GM21737 (cell line): ENCODE data around the gene KLHL12.
A peak's percentile ranks its signal among the peaks of the same experiment; 100 is the strongest.

Source experiments
- ATAC-seq: cut with Tn5 transposase; IDR thresholded peaks from one replicate; pipeline ENCODE4 v1.9.1; 2021; ENCODE audit warnings: mild to moderate bottlenecking, moderate library complexity; ENCODE audit not compliant: unreplicated experiment

The KLHL12 gene

DNA sequence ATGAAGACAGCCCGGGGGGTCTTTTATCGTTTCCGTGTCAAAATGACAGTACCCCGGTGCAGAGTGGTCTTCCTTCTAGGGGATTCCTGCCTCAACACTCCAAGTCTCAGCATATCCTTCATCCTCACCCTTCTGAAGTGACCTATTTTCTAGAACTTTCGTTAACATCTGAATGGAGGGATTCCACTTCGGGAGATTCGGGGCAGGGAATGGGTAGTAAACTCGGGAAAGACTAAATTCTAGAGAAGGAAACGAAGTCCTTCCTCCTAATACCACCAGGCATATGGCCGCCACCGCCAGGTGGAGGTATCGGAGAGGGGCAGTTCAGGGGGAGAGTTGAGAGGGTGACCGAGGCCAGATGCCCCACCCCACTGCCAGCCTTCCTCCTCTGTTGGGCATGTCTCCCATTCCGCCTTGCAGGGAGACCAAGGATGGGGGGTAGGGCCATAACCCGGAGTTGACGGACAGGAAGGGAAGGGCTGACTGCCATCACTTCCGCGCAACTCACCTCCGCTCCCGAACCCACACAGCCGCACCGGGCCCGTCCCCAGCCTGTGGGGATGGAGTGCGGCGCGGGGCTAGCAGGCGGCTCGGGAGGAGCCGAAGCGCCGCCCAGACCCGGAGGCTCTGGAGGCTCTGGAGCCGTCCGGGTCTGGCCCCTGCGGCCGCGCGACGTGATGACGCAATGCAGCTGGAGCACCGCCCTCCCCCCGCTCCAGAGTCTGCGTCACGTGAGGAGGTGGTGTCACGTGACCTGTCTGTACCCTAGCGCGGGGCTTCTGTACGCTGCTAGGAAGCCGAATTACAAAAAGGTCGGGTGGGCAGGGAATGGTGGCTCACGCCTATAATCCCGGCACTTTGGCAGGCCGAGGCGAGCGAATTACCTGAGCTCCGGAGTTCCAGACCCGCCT is at the start of gene KLHL12:
TSS of gene KLHL12 (minus strand) at position 654 of the 911 bp plus-strand sequence. CDS start 2,072 bp downstream, outside the sequence.
- peak; percentile 92 for ATAC-seq

DNA sequence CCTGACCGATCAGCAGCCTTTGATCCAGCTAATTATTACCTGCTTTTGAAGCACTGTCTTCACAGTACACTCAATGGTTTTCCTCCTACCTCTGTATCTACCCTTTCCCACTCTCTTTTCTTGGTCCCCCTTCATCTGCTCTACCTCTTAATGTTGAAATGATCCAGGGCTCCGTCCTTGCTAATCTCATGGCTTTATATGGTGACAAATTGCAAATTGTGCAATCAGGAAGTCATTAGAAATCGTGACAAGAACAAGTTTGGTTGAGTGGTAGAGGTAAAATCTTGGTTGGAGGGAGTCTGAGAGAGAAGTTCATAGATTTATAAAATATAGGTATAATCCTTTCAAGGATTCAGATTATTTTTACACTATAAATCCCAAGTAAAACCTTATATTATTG is 49.6 kb upstream of the KLHL12 start:
- no peak for ATAC-seq

DNA sequence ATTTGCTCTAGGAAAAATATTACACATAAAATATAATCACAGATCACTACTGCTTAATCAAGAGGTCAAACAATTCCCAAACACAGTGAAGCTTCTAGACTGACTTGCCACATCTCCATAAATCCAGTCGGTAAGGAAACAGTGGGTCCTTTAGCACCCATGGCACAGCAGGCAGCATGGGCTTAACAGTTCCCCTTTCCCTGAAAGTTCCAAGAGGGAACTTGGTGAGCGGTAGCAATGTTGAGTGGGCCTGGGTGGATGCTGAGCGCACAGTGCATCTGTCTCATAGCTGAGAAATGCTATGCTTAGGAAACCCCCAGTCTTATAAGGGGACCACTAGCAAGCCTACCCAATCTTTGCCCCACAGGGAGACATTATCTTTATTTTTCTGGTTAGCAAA is 47.8 kb upstream of the KLHL12 start:
- ATAC-seq: no peak

DNA sequence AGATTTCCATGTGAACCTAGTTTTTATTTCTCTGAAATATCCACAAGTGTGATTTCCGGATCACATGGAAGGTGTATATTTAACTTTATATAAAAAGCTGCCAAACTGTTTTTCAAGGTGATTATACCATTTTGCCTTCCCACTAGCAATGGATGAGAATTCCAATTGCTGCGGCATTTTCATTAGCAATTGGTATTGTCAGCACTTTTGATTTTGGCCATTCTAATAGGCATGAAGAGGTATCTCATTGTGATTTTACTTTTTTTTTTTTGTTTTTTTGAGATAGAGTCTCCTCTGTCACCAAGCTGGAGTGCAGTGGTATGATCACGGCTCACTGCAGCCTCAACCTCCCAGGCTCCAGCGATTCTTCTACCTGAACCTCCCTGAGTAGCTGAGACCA is 45.0 kb upstream of the KLHL12 start:
- no peak for ATAC-seq

DNA sequence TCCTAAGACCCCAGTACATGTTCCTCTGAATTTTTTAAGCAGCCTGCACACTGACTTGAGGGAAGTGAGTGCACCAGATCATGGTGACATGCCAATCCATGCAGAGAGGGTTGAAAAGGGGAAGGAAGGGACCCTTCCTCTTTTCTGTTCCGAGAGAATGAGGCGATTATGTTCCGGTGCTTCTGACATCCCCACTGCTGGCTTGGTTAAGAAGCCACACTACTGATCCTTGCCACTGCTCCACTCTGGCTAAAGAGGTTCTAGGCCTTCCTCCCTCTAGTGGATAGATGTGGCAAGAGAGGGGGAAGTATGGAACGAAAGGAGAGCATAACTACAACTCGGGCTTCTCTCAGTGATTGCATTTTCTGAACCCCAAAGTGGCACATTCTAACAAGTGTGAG is 41.9 kb upstream of the KLHL12 start:
- ATAC-seq: peak; percentile 45

DNA sequence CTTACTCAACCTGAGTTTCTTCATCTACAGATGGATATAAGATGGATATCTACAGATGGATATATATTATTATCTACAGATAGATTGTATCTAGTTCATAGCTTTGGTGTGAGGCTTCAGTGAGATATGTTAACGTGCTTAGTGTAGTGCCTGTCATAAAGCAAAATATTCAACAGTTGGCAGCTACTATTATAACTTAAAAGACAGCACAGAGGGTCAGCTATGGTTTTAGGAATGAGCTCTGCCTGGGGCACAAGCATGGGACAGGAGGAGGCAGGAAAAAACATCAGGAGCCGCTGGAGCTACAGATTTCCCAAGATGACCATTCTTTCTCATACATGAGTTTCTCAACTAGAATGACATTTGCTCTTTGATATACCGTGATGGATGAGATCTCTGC is 41.3 kb upstream of the KLHL12 start:
- no peak for ATAC-seq

DNA sequence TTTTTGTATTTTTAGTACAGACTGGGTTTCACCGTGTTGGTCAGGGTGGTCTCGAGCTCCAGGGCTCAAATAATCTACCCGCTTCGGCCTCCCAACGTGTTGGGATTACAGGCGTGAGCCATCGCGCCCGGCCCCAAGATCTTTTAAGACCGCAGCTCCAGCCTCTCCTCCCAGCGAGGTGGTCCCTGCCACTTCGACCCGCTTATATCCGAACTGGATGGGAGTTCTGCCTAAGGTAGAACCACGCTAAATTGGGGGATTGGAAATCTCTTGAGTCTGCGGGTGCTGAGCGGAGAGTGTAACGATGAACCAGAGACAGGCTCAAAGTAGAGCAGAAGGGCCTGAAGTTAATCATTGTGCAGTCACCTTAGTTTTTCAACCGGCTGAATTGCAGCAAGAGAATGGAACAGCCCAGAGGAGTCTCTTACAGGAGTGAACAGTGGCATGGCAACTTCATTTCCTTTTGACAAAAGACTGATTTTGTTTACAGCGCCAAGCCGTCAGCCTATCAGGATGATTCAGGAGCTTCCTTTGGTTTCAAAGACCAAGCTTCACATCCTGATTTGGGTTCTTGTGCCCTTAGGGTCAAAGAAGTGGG is 40.7 kb upstream of the KLHL12 start:
- ATAC-seq: peak; percentile 16

DNA sequence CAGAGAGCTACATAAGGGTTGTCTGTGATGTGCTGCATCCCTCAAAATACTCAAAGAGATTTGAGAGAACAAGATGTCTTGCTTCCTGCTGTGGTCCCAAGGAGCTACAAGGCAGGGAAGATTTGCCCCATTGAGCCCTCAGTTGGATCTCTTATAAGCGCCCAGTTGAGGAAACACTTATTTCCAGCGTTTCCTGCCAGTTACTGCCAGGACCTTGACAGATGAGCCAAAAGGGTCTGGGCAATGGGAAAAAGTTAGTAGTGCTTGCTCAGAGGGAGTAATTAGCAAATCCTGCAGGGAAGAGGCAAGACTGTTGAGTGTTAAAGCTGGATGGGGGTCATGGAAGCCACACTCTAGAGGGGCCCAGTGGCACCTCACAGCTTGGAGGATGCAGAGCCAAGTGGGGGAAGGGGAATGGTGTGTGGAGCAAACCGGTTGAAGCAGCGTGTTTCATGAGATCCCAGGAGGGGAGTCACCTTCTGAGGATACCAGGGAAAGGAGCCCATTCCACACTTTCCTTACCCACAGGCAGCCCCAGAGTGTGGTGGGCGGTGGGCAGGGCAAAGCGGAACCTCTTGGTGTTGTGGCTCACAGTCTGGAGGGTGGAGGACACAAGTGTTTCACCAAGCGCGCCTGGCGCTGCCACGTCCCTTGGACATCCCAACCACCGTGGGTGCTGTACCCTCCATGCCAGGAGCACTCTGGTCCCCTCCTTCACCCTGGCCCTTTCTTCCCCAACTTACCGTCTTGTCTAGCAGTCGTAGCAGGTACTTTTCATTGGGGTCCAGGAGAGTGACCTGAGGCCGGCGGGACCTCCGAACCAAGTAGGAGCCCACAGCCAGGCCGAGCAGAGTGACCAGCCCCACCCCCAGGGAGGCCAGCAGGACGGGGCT is 39.2 kb upstream of the KLHL12 start:
- ATAC-seq: no peak

DNA sequence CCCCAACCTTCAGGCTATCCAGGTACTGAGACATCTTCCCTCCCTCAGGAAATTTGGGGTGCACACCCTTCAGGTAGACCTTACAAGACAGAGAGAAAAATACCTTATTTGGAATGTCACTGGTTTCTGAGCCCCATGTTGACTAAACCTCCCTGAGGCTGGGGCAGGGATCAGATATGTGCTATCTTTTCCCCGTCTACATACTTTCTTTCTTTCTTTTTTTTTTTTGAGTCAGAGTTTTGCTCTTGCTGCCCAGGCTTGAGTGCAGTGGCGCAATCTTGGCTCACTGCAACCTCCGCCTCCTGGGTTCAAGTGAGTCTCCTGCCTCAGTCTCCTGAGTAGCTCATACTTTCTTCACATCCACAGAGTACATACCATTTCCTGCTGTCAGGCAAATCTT is 38.4 kb upstream of the KLHL12 start:
- no peak for ATAC-seq

DNA sequence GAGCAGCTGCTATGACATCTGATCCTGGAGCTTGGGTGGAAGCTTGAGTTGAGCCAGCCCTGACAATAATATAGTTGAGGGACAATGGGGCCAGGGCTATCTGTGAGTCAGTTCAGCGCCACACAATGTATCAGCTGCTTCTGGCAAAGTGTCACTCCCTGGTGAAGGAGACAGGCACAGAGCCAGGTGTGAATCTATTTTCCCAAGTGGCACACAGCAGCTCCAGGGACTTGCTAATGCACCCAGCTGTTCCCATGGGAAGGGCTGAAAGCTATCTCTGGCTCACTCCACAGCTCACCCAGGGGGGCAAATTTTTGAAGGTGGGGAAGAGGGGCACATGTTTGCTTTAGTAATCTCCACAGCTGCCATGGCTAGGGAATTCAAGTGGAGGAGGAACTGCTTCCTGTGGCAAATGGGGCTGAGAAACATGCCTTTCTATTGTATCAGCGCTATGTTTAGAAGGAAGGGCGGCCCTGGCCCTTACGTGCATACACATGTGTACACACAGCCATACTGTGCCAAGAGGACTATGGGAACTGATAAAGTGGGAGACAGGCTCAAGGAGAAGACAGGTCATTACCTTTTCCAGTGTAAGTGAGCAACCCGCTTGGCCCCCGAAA is 37.9 kb upstream of the KLHL12 start:
- no peak for ATAC-seq

DNA sequence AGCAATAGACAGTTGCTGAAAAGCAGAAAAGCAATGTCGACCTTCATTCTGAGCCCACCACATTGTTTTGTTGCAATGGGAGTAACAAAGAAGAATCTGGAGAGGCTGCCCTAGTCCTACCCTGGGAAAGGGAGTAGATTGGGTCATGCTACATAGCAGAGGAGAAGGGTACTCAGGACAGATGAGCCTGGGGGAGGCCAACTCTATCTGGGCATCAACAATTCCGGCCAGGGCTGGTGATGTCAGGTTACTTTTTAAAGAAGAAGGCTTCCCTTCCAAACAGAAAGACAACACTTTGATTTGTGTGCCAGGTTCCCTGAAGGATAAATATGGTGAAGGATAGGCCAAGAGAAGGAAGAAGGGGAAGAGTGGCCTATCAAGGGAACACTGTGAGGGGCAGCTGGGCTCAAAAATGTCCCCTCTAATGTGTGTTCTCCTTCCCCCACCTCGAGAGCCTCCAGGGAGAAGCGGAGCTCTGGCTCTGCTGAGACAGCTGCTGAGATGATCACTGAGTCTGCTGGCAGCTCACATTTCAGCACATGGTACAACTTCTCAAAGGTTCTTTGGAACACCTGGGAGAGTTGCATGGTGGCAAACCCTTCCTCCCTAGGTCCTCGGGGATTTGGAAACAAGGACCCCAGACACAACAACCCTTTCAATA is 34.3 kb upstream of the KLHL12 start:
- ATAC-seq: no peak

DNA sequence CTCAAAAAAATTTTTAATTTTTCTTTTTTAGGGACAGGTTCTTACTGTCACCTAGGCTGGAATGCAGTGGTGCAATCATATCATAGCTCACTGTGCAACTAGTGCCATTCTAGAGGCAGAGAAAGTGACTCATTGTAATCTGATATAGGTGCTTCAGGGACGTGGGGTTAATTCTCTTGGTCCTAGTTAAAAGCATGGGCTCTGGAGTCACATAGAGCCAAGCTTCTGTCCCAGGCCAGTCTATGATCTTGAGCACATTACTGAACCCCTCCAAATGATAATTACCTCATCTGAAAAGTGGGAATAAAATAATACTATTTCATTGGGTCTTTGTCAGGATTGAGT is 32.2 kb upstream of the KLHL12 start:
- ATAC-seq: no peak

DNA sequence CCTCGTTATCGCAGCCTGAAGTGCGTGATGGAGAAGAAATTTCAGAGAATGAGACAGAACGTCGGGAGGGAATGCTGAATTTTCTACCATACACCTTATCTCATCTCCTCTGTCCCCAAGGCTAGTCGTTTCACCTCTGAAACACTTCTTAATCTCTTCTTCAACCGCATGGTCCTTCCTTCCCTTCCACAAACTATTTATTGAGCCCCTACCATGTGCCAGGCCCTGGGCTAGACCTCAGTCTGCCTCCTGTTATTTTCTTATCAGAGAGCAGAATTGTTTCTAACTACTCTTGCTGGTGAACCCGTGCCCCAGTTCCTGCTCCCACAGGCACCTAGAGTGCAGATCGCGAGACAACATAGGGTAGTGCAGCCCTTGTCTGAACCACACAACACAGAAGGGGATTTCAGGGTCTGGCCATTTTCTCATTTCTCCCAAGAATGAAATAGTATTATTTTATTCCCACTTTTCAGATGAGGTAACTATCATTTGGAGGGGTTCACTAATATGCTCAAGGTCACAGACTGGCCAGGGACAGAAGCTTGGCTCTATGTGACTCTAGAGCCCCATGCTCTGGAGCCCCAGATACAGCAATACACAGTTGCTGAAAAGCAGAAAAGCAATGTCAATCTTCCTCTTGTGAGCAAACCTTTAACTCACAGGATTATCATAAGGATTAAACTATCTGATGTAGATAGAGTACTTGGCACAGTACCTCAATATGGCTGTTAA is 31.7 kb upstream of the KLHL12 start:
- ATAC-seq: no peak

DNA sequence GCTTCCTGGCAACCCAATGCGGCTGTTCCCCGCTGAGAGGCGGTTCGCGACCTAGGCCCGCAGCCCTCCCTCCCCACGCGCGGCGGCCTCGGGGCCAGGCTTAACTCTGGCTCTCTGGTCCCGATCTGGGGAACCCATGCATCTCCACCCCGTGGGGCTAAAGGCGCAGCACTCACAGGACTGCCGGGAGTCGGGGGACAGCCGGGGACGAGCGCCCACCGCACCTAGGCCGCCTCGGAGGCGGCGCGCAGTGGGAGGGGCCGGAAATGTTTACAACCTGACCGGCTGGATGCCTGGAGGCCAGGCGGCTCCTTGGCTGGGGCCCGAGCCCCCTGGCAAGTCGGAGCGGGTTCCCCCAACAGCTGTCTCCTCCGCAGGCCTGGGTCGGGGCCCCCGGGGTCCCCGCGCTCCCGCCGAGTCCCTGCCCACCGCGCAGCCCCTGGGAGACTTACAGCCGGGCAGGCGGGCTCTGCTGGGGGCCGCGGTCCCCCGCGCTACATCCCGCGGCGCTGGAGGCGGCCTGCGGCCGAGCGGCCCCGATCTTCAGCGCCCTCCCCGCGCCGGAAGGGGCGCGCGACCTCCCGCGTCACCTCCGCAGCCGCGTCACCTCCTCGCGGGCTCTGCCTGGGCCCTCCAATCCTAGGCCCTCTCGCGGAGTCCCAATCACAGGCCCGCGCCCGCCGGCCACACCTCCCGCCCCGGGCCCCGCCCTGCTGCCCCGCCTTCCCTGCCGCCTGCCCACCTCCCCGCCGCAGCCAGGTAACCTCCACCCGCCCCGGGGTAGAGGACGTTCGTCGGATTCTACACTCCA is 30.9 kb upstream of the KLHL12 start, which contains the start of gene ADIPOR1:
TSS of gene ADIPOR1 (minus strand) at position 580 of the 811 bp plus-strand sequence. CDS start 7,242 bp downstream, outside the sequence.
- ATAC-seq: peak; percentile 97

DNA sequence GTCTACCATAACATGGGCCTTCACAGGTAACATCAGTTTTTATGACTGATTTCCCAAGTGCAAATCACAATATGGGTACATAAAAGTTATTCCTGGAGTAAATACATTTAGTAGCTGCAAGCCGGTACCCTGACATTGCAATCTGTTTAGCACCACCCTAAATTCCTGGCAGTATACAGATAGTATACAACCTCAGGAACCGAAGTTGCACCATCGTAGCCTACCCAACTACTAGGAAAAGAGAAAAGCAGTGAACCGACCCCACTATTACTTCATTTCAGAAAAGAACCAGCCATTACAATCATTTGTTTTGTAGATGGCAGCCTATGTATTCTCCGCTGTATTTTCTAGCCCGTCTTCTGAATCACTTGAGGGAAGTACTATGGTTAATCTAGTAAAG is 29.9 kb upstream of the KLHL12 start:
- no peak for ATAC-seq

DNA sequence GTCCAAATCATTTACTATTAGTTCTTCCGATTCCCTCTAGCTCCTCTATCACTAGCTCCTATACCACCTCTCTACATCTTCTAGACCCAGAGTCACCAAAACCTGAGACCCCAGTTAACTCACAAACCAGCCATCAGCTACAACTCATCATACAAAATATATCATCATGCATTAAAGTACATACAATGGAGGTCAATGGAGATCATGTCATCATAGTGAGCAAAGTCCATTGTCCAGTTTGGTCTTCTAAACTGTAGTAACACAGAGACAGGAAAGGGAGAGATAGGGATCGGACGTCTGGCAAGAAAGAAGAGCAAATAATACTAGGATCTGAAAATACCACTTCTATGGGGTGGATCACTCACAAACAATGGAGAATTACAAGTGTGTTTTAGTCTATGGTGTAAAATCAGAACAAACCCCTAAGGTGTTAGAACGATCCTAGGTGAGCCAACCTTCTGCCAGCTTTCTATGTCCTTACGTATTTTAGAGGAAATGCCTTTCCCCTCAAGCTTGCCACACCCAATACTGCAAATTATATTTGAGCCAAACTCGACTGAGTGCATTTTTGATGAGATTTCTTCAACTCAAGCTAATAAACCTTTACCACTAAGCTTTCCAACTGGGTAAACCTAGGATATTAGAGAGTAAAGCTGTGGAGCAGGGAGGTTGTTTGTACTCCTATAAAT is 27.2 kb upstream of the KLHL12 start:
- ATAC-seq: no peak

DNA sequence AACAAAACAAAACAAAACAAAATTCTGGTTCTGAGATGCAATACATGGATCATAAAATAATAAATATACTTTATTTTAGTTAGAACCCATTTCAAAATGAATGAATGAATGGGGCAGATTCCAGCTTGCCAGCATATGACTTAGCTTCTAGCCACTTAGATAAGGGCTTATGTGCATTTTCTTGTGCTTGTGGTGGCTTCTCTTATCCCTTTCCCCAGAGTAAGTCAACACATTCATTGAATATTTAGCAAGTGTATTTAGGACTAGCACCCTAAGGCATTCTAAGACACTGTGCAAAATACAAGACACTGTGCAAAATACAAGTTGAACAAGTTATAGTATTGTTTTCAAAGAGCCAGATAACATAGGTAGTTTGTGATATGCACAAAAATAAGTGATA is 26.4 kb upstream of the KLHL12 start:
- ATAC-seq: no peak

DNA sequence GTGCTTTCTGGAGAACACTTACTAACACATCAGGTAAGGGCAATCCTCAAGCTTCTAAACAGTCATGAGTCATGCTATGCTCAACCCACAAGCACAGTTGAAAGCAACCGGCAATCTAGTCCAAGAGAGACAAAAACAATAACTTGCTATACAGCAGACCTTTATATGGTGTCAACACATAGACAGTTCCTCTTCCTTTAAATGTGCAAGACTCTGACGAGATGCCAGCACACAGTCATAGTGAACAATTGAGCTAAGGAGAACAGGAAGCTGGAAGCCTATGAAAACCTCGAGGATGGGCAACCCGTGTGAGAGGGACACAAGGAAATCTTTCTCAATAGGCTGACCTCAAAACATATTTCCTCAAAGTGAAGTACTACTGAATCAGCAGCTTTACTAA is 25.8 kb upstream of the KLHL12 start:
- no peak for ATAC-seq
